Neural progenitor cell (in vitro differentiated cells): ENCODE data around the gene TM4SF5. TPM values are rescaled to one million over a fixed set of nuclear protein-coding genes. Genes with fewer than 3 reads are reported as not detected.

Source experiments
- DNase-seq: peaks from one replicate; pipeline ENCODE4 v3.0.0-alpha.2; 2016; ENCODE audit warnings: low spot score
- H2AFZ ChIP-seq: fragments of 200-600 bp; sonication (generic); replicated peaks from 2 replicates; pipeline ENCODE4 v1.6.1; 2016; ENCODE audit warnings: antibody characterized with exemption
- H3F3A ChIP-seq: fragments of 200-600 bp; sonication (generic); 2 replicates; pipeline ENCODE4 v1.6.1; 2016; ENCODE audit warnings: antibody characterized with exemption, low read depth
- H3K27ac ChIP-seq: fragments of 200-600 bp; sonication (generic); 2 replicates; pipeline ENCODE4 v1.5.1; 2016; ENCODE audit warnings: mild to moderate bottlenecking
- H3K27me3 ChIP-seq: fragments of 200-600 bp; sonication (generic); 2 replicates; pipeline ENCODE4 v1.6.1; 2016; ENCODE audit warnings: mild to moderate bottlenecking, moderate library complexity
- H3K36me3 ChIP-seq: fragments of 200-600 bp; sonication (generic); 2 replicates; pipeline ENCODE4 v1.5.1; 2016
- H3K4me1 ChIP-seq: fragments of 200-600 bp; sonication (generic); 2 replicates; pipeline ENCODE4 v1.6.1; 2016; ENCODE audit warnings: mixed run types
- H3K4me2 ChIP-seq: fragments of 200-600 bp; sonication (generic); 2 replicates; pipeline ENCODE4 v1.6.1; 2016
- H3K4me3 ChIP-seq: fragments of 200-600 bp; sonication (generic); 2 replicates; pipeline ENCODE4 v1.5.1; 2016
- H3K79me2 ChIP-seq: fragments of 200-600 bp; sonication (generic); 2 replicates; pipeline ENCODE4 v1.6.1; 2016; ENCODE audit warnings: low read depth
- H3K9ac ChIP-seq: fragments of 200-600 bp; sonication (generic); 2 replicates; pipeline ENCODE4 v1.6.1; 2016
- H3K9me3 ChIP-seq: fragments of 200-600 bp; sonication (generic); 2 replicates; pipeline ENCODE4 v1.5.1; 2016; ENCODE audit warnings: low read depth
- H4K20me1 ChIP-seq: fragments of 200-600 bp; sonication (generic); 2 replicates; pipeline ENCODE4 v1.6.1; 2016; ENCODE audit warnings: low read depth
- H3K27ac Mint-ChIP-seq: 3 replicates; pipeline ENCODE4 v1.8.0; 2021; ENCODE audit warnings: mixed read lengths
- H3K27me3 Mint-ChIP-seq: 2 replicates; pipeline ENCODE4 v1.8.0; 2022; ENCODE audit warnings: low read depth, mild to moderate bottlenecking, inconsistent platforms, moderate library complexity, mixed read lengths; ENCODE audit not compliant: insufficient read depth
- H3K36me3 Mint-ChIP-seq: 3 replicates; pipeline ENCODE4 v1.8.0; 2021; ENCODE audit warnings: mixed read lengths
- H3K4me1 Mint-ChIP-seq: 3 replicates; pipeline ENCODE4 v1.8.0; 2021; ENCODE audit warnings: mixed read lengths
- H3K4me3 Mint-ChIP-seq: 3 replicates; pipeline ENCODE4 v1.8.0; 2021; ENCODE audit warnings: mild to moderate bottlenecking, moderate library complexity, mixed read lengths
- H3K9me3 Mint-ChIP-seq: 3 replicates; pipeline ENCODE4 v1.8.0; 2020; ENCODE audit warnings: mixed read lengths
- CTCF ChIP-seq: fragments of 200-600 bp; sonication (generic); IDR thresholded peaks from 2 replicates; pipeline ENCODE4 v1.5.1; 2017; ENCODE audit warnings: antibody characterized with exemption, mild to moderate bottlenecking
- EZH2 ChIP-seq: fragments of 200-600 bp; sonication (generic); IDR thresholded peaks from 2 replicates; pipeline ENCODE4 v1.6.1; 2017; ENCODE audit warnings: antibody characterized with exemption, mild to moderate bottlenecking, moderate library complexity
- EZH2phosphoT487 ChIP-seq: fragments of 200-600 bp; sonication (generic); IDR thresholded peaks from 2 replicates; pipeline ENCODE4 v1.6.1; 2017; ENCODE audit warnings: antibody characterized with exemption
- total RNA-seq: library from RNA; depleted of rRNA; stranded (reverse); fragments of >200 nt; gene quantifications from 2 replicates; pipeline ENCODE4 v1.2.3, GENCODE V29; 2015; ENCODE audit warnings: low replicate concordance

The TM4SF5 gene
- total RNA-seq, 1 donor from 2014 or later: not detected

GRCh38 chr17:4739122-4740024, 32.3 kb upstream of the TM4SF5 start, which contains the start of the genes CXCL16 and ZMYND15:
TSS of gene CXCL16 (minus strand) at chr17:4739928. CDS start at chr17:4739339, 589 bp downstream.
TSS of gene ZMYND15 (plus strand) at chr17:4739833. CDS start at chr17:4740549, 716 bp downstream.
- Histone ChIP-seq H3K4me2 (peak within 1 kb of the TSS; percentile 76), H3K79me2 (no peaks in the 10 kb centered on the region), H3F3A (peaks cover 5% of the 10 kb centered on the region), H4K20me1 (peaks cover 6% of the 10 kb centered on the region), H2AFZ (peak within 1 kb of the TSS; percentile 87), H3K4me1 (peaks cover 3% of the 10 kb centered on the region), H3K9me3 (no peaks in the 10 kb centered on the region), H3K27ac (no peak within 1 kb of the TSS), H3K4me3 (peak within 1 kb of the TSS; percentile 64), H3K27me3 (peaks cover 97% of the 10 kb centered on the region), H3K9ac (no peak within 1 kb of the TSS), H3K36me3 (no peaks in the 10 kb centered on the region)
- Mint-ChIP-seq H3K4me1 (peaks cover 11% of the 10 kb centered on the region), H3K9me3 (peaks cover 2% of the 10 kb centered on the region), H3K4me3 (peak within 1 kb of the TSS; percentile 82), H3K27ac (peak within 1 kb of the TSS; percentile 8), H3K36me3 (no peaks in the 10 kb centered on the region), H3K27me3 (peaks cover 64% of the 10 kb centered on the region)
- TF ChIP-seq EZH2phosphoT487 (peak; percentile 82), CTCF (no peak), EZH2 (peak; percentile 96)
- peak; percentile 61 for DNase-seq

- Histone ChIP-seq H3K79me2 (no peaks in the 10 kb centered on the region), H2AFZ (peak overlapping the region; percentile 87), H3K4me2 (peak overlapping the region; percentile 76), H3K9ac (no peak overlapping the region), H3K27ac (no peak overlapping the region), H3K4me3 (peak overlapping the region; percentile 64), H3K4me1 (peaks cover 7% of the 10 kb centered on the region), H3K36me3 (no peaks in the 10 kb centered on the region), H4K20me1 (peaks cover 6% of the 10 kb centered on the region), H3F3A (peaks cover 5% of the 10 kb centered on the region), H3K9me3 (no peaks in the 10 kb centered on the region), H3K27me3 (peaks cover 100% of the 10 kb centered on the region)
- Mint-ChIP-seq H3K27me3 (peaks cover 63% of the 10 kb centered on the region), H3K9me3 (peaks cover 2% of the 10 kb centered on the region), H3K36me3 (no peaks in the 10 kb centered on the region), H3K4me3 (peak overlapping the region; percentile 82), H3K4me1 (peaks cover 11% of the 10 kb centered on the region), H3K27ac (peak overlapping the region; percentile 8)
- DNase-seq: no peak
- TF ChIP-seq CTCF (no peak), EZH2 (no peak), EZH2phosphoT487 (no peak)
Measured at GRCh38 chr17:4740025-4740351, 31.7 kb upstream of the TM4SF5 start.

GRCh38 chr17:4740584-4740983, 31.1 kb upstream of the TM4SF5 start:
- Histone ChIP-seq H3K27me3 (peaks cover 100% of the 10 kb centered on the region), H3K79me2 (no peaks in the 10 kb centered on the region), H3K4me2 (no peak overlapping the region), H3K36me3 (no peaks in the 10 kb centered on the region), H3K4me1 (peaks cover 7% of the 10 kb centered on the region), H3K9ac (no peak overlapping the region), H2AFZ (no peak overlapping the region), H3F3A (peaks cover 11% of the 10 kb centered on the region), H3K27ac (no peak overlapping the region), H3K9me3 (no peaks in the 10 kb centered on the region), H3K4me3 (no peak overlapping the region), H4K20me1 (peaks cover 6% of the 10 kb centered on the region)
- TF ChIP-seq EZH2 (no peak), EZH2phosphoT487 (no peak), CTCF (no peak)
- Mint-ChIP-seq H3K36me3 (no peaks in the 10 kb centered on the region), H3K9me3 (peaks cover 2% of the 10 kb centered on the region), H3K4me3 (peak overlapping the region; percentile 82), H3K4me1 (peaks cover 14% of the 10 kb centered on the region), H3K27ac (no peak overlapping the region), H3K27me3 (peaks cover 63% of the 10 kb centered on the region)
- no peak for DNase-seq
